Panc1 (cell line): ENCODE results near the gene TMUB1. TPM values are rescaled to one million over a fixed set of nuclear protein-coding genes. Genes with fewer than 3 reads are reported as not detected.
"Not testable (repeated sequence)": the region's sequence is repeated elsewhere in the genome, so short reads cannot be mapped to it uniquely, and the experiment has no call there.

Experiments used
- ATAC-seq: fragments of 200-7000 bp; cut with Tn5 transposase; 2 replicates; pipeline ENCODE4 v1.9.1; 2020; ENCODE audit warnings: mild to moderate bottlenecking, moderate library complexity
- BruUV-seq: library from RNA; stranded (reverse); fragments of 400-500 nt; replicated peaks from 2 replicates; lab custom pipeline; 2021; lab: Mats Ljungman, UMichigan
- CTCF ChIA-PET: fragments of 300-600 bp; sonication (Branson Sonifier 250); formaldehyde crosslinking; loops from one replicate; lab custom pipeline; 2022; ENCODE audit warnings: antibody characterized with exemption; lab: Charles Lee
- POLR2A ChIA-PET: fragments of 300-600 bp; sonication (Branson Sonifier 250); formaldehyde crosslinking; loops from one replicate; lab custom pipeline; 2022; ENCODE audit warnings: antibody characterized with exemption; lab: Charles Lee
- DNase-seq: peaks from one replicate; pipeline ENCODE4 v3.0.0-alpha.2; 2010; ENCODE audit warnings: low read depth, low spot score
- H3K27ac ChIP-seq: 2 replicates; pipeline ENCODE4 v1.5.1; 2011; ENCODE audit warnings: mild to moderate bottlenecking, low read length, inconsistent platforms
- H3K27me3 ChIP-seq: fragments of 200-500 bp; sonication (Bioruptor generic); 2 replicates; pipeline ENCODE4 v1.6.0; 2014; ENCODE audit warnings: low read length, inconsistent platforms; ENCODE audit not compliant: control insufficient read depth, insufficient read depth
- H3K36me3 ChIP-seq: fragments of 200-500 bp; sonication (Bioruptor generic); 2 replicates; pipeline ENCODE4 v1.5.1; 2014; ENCODE audit warnings: inconsistent platforms, mild to moderate bottlenecking, low read length, moderate library complexity; ENCODE audit not compliant: control insufficient read depth, insufficient read depth
- H3K4me1 ChIP-seq: 2 replicates; pipeline ENCODE4 v1.5.1; 2011; ENCODE audit warnings: inconsistent platforms, mild to moderate bottlenecking, low read length, moderate library complexity; ENCODE audit not compliant: control insufficient read depth, insufficient read depth
- H3K4me3 ChIP-seq, 2 experiments: 2 replicates each; pipeline ENCODE4 v1.5.1; 2011 to 2012; ENCODE audit warnings: low read depth in 2 of 2, low read length in 2 of 2, mild to moderate bottlenecking in 2 of 2, inconsistent platforms in 1 of 2, moderate library complexity in 1 of 2
- H3K9me3 ChIP-seq: fragments of 200-500 bp; sonication (Bioruptor generic); 2 replicates; pipeline ENCODE4 v1.5.1; 2014; ENCODE audit warnings: low read depth, mild to moderate bottlenecking, inconsistent platforms, low read length, moderate library complexity; ENCODE audit not compliant: control insufficient read depth, insufficient read depth
- CTCF ChIP-seq: fragments of 450-650 bp; IDR thresholded peaks from 2 replicates; pipeline ENCODE4 v1.5.1; 2017; ENCODE audit warnings: mild to moderate bottlenecking
- POLR2AphosphoS5 ChIP-seq: IDR thresholded peaks from 2 replicates; pipeline ENCODE4 v1.6.1; 2012; ENCODE audit warnings: mild to moderate bottlenecking, low read depth, low read length, moderate library complexity
- REST ChIP-seq, 2 experiments: IDR thresholded peaks; 2 replicates each; pipeline ENCODE4 v1.6.1; 2011 to 2012; ENCODE audit warnings: low read depth in 2 of 2, control low read depth in 1 of 2, low read length in 1 of 2, mild to moderate bottlenecking in 1 of 2, moderate library complexity in 1 of 2; ENCODE audit not compliant: insufficient read depth in 1 of 2
- SIN3A ChIP-seq: IDR thresholded peaks from 2 replicates; pipeline ENCODE4 v1.6.1; 2012; ENCODE audit warnings: low read depth, mild to moderate bottlenecking, low read length, moderate library complexity, borderline replicate concordance; ENCODE audit not compliant: insufficient read depth
- TCF7L2 ChIP-seq: IDR thresholded peaks from 2 replicates; pipeline ENCODE4 v1.6.1; 2011; ENCODE audit warnings: mild to moderate bottlenecking, low read depth, low read length, inconsistent platforms
- in situ Hi-C: cut with HindIII; loops from 2 replicates; pipeline ENCODE4 v1.10.0; 2016; ENCODE audit warnings: low sequenced_read_pairs, low pct_unique_long_range_greater_than_20kb
- intact Hi-C: fragments of 100-400 bp; cut with micrococcal nuclease; formaldehyde crosslinking; loops from one replicate; pipeline ENCODE4 v1.10.0; 2022; ENCODE audit not compliant: unreplicated experiment
- total RNA-seq: library from RNA; stranded (reverse); gene quantifications from one replicate; pipeline ENCODE4 v1.2.1, GENCODE V29; 2021; ENCODE audit not compliant: unreplicated experiment

TMUB1 gene
- total RNA-seq, 1 experiment from 2014 or later, result 112 TPM

DNA sequence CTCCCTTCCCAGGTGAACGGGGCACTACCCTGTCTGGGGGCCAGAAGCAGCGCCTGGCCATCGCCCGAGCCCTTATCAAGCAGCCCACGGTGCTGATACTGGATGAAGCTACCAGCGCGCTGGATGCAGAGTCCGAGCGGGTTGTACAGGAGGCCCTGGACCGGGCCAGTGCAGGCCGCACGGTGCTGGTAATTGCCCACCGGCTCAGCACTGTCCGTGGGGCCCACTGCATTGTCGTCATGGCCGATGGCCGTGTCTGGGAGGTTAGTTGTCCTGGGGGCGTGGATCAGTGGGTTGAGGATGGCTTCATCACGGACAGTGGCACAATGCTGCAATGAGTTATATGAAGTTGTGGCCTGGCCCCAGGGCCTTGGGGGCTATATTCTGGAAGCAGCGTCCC, 39.3 kb downstream of the TMUB1 start:
- TF ChIP-seq CTCF (no peak), TCF7L2 (no peak), REST (IDR thresholded peaks at IDR 0.05; ENCODE audit: insufficient read depth in 1 of 2, low read depth in 2 of 2, low read length in 1 of 2) (no peak), SIN3A (no peak), POLR2AphosphoS5 (no peak)
- Histone ChIP-seq H3K4me1 (peaks cover 9% of the 10 kb centered on the region), H3K27ac (no peak overlapping the region), H3K9me3 (no peaks in the 10 kb centered on the region), H3K4me3 (no peak overlapping the region), H3K36me3 (no peaks in the 10 kb centered on the region), H3K27me3 (no peaks in the 10 kb centered on the region)
- in situ Hi-C loops, result no loop called here
- CTCF ChIA-PET, result interaction anchor here (0.7 kb wide), 1 partner anchor 64 kb away, joined by 3 read pairs; no protein-coding TSS in a partner anchor
- no peak for DNase-seq
- ATAC-seq, result no peak
- POLR2A ChIA-PET, result no interaction called here
- no TSS peak for BruUV-seq
- intact Hi-C loops, result no loop called here

DNA sequence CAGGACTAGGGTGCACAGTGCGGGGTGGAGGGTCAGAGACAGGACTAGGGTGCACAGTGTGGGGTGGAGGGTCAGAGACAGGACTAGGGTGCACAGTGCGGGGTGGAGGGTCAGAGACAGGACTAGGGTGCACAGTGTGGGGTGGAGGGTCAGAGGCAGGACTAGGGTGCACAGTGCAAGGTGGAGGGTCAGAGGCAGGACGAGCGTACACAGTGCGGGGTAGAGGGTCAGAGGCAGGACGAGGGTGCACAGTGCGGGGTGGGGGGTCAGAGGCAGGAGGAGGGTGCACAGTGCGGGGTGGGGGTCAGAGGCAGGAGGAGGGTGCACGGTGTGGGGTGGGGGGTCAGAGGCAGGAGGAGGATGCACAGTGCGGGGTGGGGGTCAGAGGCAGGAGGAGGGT, 39.8 kb downstream of the TMUB1 start:
- H3K36me3 ChIP-seq, H3K27me3 ChIP-seq, CTCF ChIA-PET, POLR2A ChIA-PET, DNase-seq, H3K9me3 ChIP-seq, BruUV-seq, H3K4me3 ChIP-seq, H3K27ac ChIP-seq, intact Hi-C loops, ATAC-seq, in situ Hi-C loops: not testable (repeated sequence)
- peaks cover 14% of the 10 kb centered on the region for H3K4me1 ChIP-seq

- DNase-seq (no peak), ATAC-seq (no peak)
- Histone ChIP-seq H3K27ac (no peak overlapping the region), H3K9me3 (no peaks in the 10 kb centered on the region), H3K4me3 (no peak overlapping the region), H3K27me3 (no peaks in the 10 kb centered on the region), H3K36me3 (no peaks in the 10 kb centered on the region), H3K4me1 (peaks cover 15% of the 10 kb centered on the region)
- intact Hi-C loops (no loop called here), in situ Hi-C loops (no loop called here)
- ChIA-PET POLR2A (interaction anchor here (1.0 kb wide), 1 partner anchor 13 kb away, joined by 3 read pairs; the partner anchor contains the start of gene ABCB8), CTCF (no interaction called here)
- BruUV-seq, result no TSS peak
- TF ChIP-seq CTCF (no peak), POLR2AphosphoS5 (no peak), TCF7L2 (no peak), REST (IDR thresholded peaks at IDR 0.05; ENCODE audit: insufficient read depth in 1 of 2, low read depth in 2 of 2, low read length in 1 of 2) (no peak), SIN3A (no peak)
These were observed 42.5 kb downstream of the TMUB1 start for GRCh38 chr7:151040616-151041375.
